ENCODE measurements around the gene MRPS10.

DNA sequence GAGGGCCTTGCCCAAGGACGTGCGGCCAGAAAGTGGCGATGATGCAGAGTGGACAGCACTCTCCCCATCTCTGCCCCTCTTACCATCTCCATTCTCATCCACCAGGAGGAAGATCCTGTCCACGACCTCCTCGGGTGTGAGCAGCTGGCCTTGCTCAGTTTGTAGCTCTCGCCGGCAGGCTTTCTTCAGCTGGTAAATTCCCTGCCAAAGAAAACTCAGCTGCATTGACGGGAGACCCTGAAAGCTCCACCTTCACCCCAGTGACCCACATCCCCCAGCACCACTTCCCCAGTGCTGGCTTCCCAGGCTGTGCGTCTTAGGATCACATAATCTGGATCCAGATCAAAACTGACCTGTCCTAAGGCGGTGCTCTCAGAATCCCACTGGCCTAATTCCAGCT, 32.1 kb downstream of the MRPS10 start:
- TF ChIP-seq, protein P1, sequence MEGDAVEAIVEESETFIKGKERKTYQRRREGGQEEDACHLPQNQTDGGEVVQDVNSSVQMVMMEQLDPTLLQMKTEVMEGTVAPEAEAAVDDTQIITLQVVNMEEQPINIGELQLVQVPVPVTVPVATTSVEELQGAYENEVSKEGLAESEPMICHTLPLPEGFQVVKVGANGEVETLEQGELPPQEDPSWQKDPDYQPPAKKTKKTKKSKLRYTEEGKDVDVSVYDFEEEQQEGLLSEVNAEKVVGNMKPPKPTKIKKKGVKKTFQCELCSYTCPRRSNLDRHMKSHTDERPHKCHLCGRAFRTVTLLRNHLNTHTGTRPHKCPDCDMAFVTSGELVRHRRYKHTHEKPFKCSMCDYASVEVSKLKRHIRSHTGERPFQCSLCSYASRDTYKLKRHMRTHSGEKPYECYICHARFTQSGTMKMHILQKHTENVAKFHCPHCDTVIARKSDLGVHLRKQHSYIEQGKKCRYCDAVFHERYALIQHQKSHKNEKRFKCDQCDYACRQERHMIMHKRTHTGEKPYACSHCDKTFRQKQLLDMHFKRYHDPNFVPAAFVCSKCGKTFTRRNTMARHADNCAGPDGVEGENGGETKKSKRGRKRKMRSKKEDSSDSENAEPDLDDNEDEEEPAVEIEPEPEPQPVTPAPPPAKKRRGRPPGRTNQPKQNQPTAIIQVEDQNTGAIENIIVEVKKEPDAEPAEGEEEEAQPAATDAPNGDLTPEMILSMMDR (IDR thresholded peaks at IDR 0.05): no peak
- no peak for TF ChIP-seq POLR2A (IDR thresholded peaks at IDR 0.05)
